Measurements from ENCODE around the gene OR56A4.

OR56A4 gene

GRCh38 chr11:6006846-6007245 lies at the start of gene OR56A4:
TSS of gene OR56A4 (minus strand) at chr11:6006946. CDS start at chr11:6002992, 3,954 bp downstream.
- no peak for DNase-seq (ENCODE audit: low spot score)

- no peak for DNase-seq (ENCODE audit: low spot score)
These were observed 48.8 kb upstream of the OR56A4 start for GRCh38 chr11:6055569-6055968.

GRCh38 chr11:6052374-6052773 lies 45.6 kb upstream of the OR56A4 start:
- DNase-seq (ENCODE audit: low spot score), result no peak

GRCh38 chr11:6040874-6041273 lies 34.1 kb upstream of the OR56A4 start:
- DNase-seq (ENCODE audit: low spot score), result no peak

GRCh38 chr11:6030708-6031405 lies 24.1 kb upstream of the OR56A4 start, which contains the start of gene OR56A1:
TSS of gene OR56A1 (minus strand) at chr11:6030758. CDS start at chr11:6027692, 3,066 bp downstream.
- DNase-seq (ENCODE audit: low spot score), result no peak

GRCh38 chr11:6027501-6027900 lies 20.8 kb upstream of the OR56A4 start:
- no peak for DNase-seq (ENCODE audit: low spot score)

- no peak for DNase-seq (ENCODE audit: low spot score)
These were observed 18.3 kb upstream of the OR56A4 start for GRCh38 chr11:6025056-6025455.

GRCh38 chr11:6022956-6023355 lies 16.2 kb upstream of the OR56A4 start:
- DNase-seq (ENCODE audit: low spot score), result peak; percentile 9

- DNase-seq (ENCODE audit: low spot score), result no peak
These were observed 6.3 kb upstream of the OR56A4 start for GRCh38 chr11:6013042-6013441.

GRCh38 chr11:6012035-6012668 lies 5.4 kb upstream of the OR56A4 start:
- no peak for DNase-seq (ENCODE audit: low spot score)

- no peak for DNase-seq (ENCODE audit: low spot score)
These were observed 351 bp downstream of the OR56A4 start for GRCh38 chr11:6006395-6006794.

- DNase-seq (ENCODE audit: low spot score), result no peak
These were observed 4.5 kb downstream of the OR56A4 start for GRCh38 chr11:6002202-6002699.

- no peak for DNase-seq (ENCODE audit: low spot score)
These were observed 12.0 kb downstream of the OR56A4 start for GRCh38 chr11:5994791-5995190.

GRCh38 chr11:5992604-5993251 lies 14.0 kb downstream of the OR56A4 start:
- no peak for DNase-seq (ENCODE audit: low spot score)

GRCh38 chr11:5992150-5992549 lies 14.6 kb downstream of the OR56A4 start:
- DNase-seq (ENCODE audit: low spot score), result no peak

GRCh38 chr11:5989203-5989602 lies 17.5 kb downstream of the OR56A4 start:
- no peak for DNase-seq (ENCODE audit: low spot score)

GRCh38 chr11:5986885-5987284 lies 19.9 kb downstream of the OR56A4 start, which contains the start of gene OR52L1:
TSS of gene OR52L1 (minus strand) at chr11:5986985. CDS start at chr11:5986930, 55 bp downstream.
- DNase-seq (ENCODE audit: low spot score), result no peak

GRCh38 chr11:5983443-5983842 lies 23.3 kb downstream of the OR56A4 start:
- DNase-seq (ENCODE audit: low spot score), result no peak

- no peak for DNase-seq (ENCODE audit: low spot score)
These were observed 33.2 kb downstream of the OR56A4 start for GRCh38 chr11:5973530-5973929.

- no peak for DNase-seq (ENCODE audit: low spot score)
These were observed 38.4 kb downstream of the OR56A4 start, which contains the start of gene OR56A5 for GRCh38 chr11:5968394-5968793. TSS of gene OR56A5 (minus strand) at chr11:5968494. CDS start at chr11:5968494, 0 bp downstream.

- no peak for DNase-seq (ENCODE audit: low spot score)
These were observed 39.0 kb downstream of the OR56A4 start for GRCh38 chr11:5967708-5968107.

- no peak for DNase-seq (ENCODE audit: low spot score)
These were observed 39.8 kb downstream of the OR56A4 start for GRCh38 chr11:5966958-5967357.

Measured in putamen (tissue), 1 donor.